ENCODE data around the gene CAMK2B. TPM values are rescaled to one million over a fixed set of nuclear protein-coding genes. Genes with fewer than 3 reads are reported as not detected.

CAMK2B gene
- total RNA-seq, 1 donor from 2014 or later = 0.23 TPM

- Mint-ChIP-seq H3K4me1 (ENCODE audit: unreplicated experiment) (peaks cover 2% of the 10 kb centered on the region), H3K9me3 (ENCODE audit: unreplicated experiment) (no peaks in the 10 kb centered on the region), H3K27me3 (ENCODE audit: unreplicated experiment) (peaks cover 7% of the 10 kb centered on the region), H3K36me3 (ENCODE audit: low read depth, unreplicated experiment) (no peaks in the 10 kb centered on the region), H3K4me3 (ENCODE audit: unreplicated experiment) (no peak overlapping the region), H3K27ac (ENCODE audit: unreplicated experiment) (no peak overlapping the region)
- DNase-seq (ENCODE audit: low spot score) = no peak
- no peak for TF ChIP-seq CTCF (IDR thresholded peaks at IDR 0.05; ENCODE audit: unreplicated experiment)
Observed at GRCh38 chr7:44188480-44189225, 136.7 kb downstream of the CAMK2B start.

DNA sequence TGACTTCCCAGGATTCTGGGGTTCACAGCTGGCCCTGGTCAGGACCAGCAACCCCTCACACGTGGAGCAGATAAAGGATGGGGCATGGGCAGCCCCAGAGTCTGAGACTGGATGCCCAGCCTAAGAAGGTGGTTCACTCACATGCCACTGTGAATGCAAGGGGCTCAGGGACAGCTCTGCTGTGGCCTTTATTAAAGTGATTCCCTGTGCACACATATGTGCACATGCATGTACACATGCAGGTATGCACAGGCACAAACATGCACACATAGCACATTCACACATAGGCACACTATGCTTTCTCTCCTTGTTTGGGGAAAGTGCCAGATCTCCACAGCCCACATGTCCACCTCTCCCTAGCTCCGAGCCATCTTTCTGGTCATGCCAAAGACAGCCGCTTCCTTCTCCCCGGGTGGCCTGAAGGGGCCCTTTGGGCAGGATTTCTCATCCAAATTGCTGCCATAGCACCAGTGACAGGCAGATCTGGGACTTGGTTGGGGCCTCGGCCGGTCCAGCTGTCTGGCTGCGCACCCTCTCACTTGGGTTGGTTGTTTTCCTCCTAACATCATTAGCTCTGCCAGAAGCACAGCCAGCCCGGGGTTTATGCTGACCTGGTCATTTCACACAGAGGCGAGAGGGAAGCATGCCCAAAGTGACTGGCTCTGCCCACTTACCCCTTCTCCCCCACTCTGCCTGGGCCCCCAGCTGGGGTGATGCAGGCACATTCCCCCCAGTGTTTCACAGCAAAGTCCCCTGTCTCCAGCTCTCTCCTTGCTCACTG lies 137.6 kb downstream of the CAMK2B start:
- Mint-ChIP-seq H3K9me3 (ENCODE audit: unreplicated experiment) (no peaks in the 10 kb centered on the region), H3K36me3 (ENCODE audit: low read depth, unreplicated experiment) (no peaks in the 10 kb centered on the region), H3K27me3 (ENCODE audit: unreplicated experiment) (peaks cover 6% of the 10 kb centered on the region), H3K27ac (ENCODE audit: unreplicated experiment) (no peak overlapping the region), H3K4me3 (ENCODE audit: unreplicated experiment) (no peak overlapping the region), H3K4me1 (ENCODE audit: unreplicated experiment) (peaks cover 2% of the 10 kb centered on the region)
- DNase-seq (ENCODE audit: low spot score) = no peak
- no peak for TF ChIP-seq CTCF (IDR thresholded peaks at IDR 0.05; ENCODE audit: unreplicated experiment)

DNA sequence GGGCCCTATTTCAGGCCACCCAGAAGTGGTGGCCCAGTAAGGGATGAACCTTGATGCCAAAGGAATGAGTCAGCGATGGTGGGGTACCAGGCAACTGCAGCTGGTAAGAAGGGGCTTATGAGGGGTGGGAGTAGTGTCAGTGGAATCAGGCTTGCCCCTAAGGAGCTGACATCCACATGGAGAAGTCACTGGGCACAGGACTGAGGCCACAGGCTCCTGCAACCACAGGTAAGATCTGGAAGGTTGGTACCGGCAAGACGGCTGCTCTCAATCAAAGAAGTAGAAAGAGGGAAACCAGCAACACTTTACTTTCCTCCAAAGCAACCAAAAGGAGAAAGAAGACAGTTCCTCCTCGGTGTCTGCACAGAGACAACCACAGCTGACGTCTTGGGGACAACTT lies 138.7 kb downstream of the CAMK2B start:
- TF ChIP-seq CTCF (IDR thresholded peaks at IDR 0.05; ENCODE audit: unreplicated experiment) = no peak
- no peaks in the 10 kb centered on the region for H3K9me3 Mint-ChIP-seq (ENCODE audit: unreplicated experiment)
- peaks cover 8% of the 10 kb centered on the region for H3K27me3 Mint-ChIP-seq (ENCODE audit: unreplicated experiment)
- no peak for DNase-seq (ENCODE audit: low spot score)
- peaks cover 2% of the 10 kb centered on the region for H3K4me1 Mint-ChIP-seq (ENCODE audit: unreplicated experiment)
- H3K4me3 Mint-ChIP-seq (ENCODE audit: unreplicated experiment) = no peak overlapping the region
- H3K36me3 Mint-ChIP-seq (ENCODE audit: low read depth, unreplicated experiment) = no peaks in the 10 kb centered on the region
- no peak overlapping the region for H3K27ac Mint-ChIP-seq (ENCODE audit: unreplicated experiment)

GRCh38 chr7:44185729-44186128 lies 139.7 kb downstream of the CAMK2B start:
- H3K9me3 Mint-ChIP-seq (ENCODE audit: unreplicated experiment) = no peaks in the 10 kb centered on the region
- H3K4me1 Mint-ChIP-seq (ENCODE audit: unreplicated experiment) = peaks cover 2% of the 10 kb centered on the region
- H3K36me3 Mint-ChIP-seq (ENCODE audit: low read depth, unreplicated experiment) = no peaks in the 10 kb centered on the region
- H3K27ac Mint-ChIP-seq (ENCODE audit: unreplicated experiment) = no peak overlapping the region
- H3K27me3 Mint-ChIP-seq (ENCODE audit: unreplicated experiment) = peaks cover 8% of the 10 kb centered on the region
- no peak overlapping the region for H3K4me3 Mint-ChIP-seq (ENCODE audit: unreplicated experiment)
- DNase-seq (ENCODE audit: low spot score) = no peak
- no peak for TF ChIP-seq CTCF (IDR thresholded peaks at IDR 0.05; ENCODE audit: unreplicated experiment)
